ENCODE data around the gene OTOG.

The OTOG gene

GRCh38 chr11:17543041-17543440 is 4.0 kb upstream of the OTOG start:
- DNase-seq: no peak

- DNase-seq: no peak
These were observed 3.4 kb upstream of the OTOG start for GRCh38 chr11:17543574-17544180.

DNA sequence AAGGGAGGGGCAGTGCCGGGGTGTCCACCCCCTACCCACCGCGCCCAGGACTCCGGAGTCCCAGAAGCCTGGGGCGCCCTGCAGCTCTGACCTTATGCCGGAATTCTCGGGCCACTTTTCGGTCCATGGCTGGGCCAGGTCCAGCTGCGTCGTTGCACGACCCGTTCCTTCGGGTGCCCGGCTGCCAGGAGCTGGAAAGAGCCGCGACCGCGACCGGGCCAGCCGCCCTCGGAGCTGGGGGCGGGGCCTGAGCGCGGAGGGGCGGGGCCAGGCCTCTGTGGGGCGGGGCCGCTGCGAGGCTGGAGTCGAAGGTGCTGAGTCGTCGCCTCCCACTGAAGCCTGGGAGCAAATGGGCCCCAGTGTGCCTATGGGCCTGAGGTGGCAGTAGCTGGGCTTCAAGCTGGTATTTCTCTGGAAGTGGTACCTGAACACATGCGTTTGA is 2.9 kb upstream of the OTOG start, which contains the start of gene USH1C:
USH1C (minus strand) TSS at position 236 of the 442 bp plus-strand sequence; CDS start at position 127, 109 bp downstream.
- no peak for DNase-seq

- DNase-seq: no peak
These were observed 819 bp upstream of the OTOG start for GRCh38 chr11:17546240-17546639.

DNA sequence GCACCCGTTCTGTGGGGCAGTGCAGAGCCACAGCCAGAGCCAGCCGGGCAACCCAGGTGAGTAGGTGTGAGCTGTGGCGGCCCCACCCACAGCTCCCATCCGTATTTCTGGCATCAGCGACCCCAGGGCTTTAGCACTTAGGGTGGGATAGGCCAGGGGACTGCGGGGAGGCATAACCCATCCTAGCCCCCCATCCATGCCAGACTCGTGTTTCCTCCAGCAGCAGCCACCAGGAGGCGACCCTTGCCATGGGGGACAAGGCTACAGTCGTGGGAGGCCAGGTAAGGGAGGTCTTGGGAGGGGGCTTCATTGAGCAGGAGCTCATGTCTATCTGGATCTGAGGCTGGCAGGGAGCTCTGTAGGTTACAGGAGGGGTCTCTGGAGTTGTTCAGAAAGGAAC is 873 bp downstream of the OTOG start:
- no peak for DNase-seq

GRCh38 chr11:17548444-17548843 is 1.4 kb downstream of the OTOG start:
- DNase-seq: no peak

- DNase-seq: no peak
These were observed 3.6 kb downstream of the OTOG start for GRCh38 chr11:17550450-17551346.

DNA sequence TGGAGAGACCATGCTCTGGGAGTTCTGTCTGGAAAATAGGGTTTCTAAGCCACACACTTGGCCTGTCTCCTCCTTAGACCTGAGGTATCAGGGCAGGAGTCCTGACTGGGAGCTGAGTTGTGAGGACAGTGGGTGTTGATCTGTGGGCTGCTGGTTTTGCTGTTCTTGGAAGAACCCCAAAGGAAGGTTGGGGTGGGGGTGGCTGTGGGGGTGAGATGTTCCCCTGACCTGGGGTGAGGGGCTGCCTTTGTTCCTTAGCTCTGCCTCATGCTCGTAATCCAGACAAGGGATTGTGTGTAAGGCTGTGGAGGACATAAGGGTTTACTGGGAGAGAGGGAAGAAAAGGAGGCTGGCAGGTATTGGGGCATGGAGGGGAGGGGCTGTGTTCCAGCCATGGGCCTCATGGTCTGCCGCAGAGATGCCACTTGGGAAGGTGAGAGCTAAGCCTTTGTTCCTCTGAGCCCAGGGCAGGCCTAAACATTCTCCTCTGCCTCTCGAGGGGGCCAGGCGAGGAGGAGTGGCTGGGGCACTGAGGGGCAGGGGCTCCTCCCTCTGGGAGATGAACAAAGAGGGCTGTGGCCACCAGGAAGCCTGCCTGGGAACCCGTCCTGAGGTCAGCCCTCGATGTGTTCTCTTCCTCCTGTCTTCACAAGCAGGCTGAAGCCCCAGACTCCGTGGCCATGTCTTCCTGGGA is 4.4 kb downstream of the OTOG start:
- no peak for DNase-seq

DNA sequence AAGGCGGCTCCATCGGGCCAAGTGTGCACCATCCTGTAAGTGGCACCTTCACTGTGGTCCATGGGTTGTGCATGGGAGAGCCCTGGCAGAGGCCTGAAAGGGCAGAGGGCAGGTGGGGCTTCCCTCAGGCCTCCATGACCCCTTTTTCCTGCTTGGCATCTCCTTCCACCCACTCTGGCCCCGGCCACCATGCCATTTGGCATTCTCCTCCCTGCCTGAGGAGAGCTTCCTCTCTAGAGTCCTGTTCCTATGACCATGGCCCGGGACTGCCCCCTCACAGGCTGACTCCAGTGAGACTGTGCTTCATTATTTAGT is 4.9 kb downstream of the OTOG start:
- no peak for DNase-seq

DNA sequence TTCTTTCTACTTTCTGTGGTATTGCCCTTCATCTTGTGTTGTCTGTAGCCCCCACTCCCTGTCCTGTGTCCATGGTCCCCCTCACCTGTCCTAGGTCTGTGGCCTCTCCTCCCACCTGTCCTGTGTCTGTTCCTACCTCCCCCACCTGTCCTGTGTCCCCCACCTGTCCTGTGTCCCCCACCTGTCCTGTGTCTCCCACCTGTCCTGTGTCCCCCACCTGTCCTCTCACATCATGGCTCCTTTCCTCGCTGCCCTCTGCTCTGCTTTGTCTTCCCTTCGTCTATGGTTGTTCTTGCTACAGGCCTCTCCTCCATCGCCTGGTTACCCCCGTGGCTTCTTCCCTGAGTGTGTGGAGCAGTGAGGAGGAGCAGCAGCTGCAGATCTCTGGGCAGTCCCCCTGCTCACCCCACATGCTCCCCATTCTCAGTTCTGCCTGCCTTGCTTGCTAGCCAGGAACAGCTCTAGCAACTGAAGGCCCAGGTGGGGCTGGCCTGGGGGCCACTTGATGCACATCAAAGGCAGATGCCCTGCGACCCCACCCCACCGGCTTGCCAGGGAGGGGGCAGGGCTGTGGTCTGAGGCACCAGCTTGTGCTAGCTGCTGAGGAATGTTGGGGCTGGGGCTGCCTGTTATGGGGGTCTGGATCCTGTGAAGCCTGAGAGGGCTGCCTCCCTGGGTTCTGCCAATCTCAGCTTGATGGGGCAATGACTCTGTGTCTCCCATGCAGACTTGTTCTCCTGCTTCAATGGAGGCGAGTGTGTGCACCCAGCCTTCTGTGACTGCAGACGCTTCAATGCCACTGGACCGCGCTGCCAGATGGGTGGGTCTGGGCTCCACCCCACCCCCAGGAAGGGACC is 5.6 kb downstream of the OTOG start:
- no peak for DNase-seq

GRCh38 chr11:17553249-17553546 is 6.1 kb downstream of the OTOG start:
- no peak for DNase-seq

DNA sequence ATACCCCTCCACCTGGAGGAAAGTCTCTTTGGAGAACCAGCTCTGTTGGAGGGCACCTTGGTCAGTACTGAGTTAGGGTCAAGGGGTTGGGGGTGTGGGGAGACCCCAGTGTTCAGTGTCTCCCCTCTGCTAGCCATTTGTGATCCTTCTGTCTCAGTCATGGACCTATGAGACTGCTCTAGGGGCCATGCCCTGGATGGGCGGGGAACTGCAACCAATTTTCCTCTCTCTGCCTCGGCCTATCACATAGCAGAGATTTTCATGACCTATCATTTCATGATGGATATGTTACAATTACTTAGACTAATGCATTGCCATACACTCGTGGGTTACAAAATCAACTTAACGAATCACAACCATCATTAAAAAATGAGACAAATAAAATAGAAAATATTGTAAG is 7.4 kb downstream of the OTOG start:
- DNase-seq: no peak

DNA sequence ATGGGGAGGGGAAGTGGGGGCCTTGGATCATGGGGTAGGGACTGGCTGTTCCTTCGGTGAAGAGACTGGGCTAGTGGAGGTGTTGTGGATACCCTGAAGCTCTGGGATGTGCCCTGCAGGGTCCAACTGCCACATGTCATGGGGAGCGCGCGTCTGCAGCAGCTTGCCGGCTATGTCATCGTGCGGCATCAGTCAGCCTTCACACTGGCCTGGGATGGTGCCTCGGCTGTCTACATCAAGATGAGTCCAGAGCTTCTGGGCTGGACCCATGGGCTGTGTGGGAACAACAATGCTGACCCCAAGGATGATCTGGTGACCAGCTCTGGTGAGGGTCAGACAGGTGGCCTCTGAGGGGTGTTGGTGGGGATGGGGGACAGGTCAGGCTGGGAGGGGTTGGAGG is 9.9 kb downstream of the OTOG start:
- no peak for DNase-seq

- DNase-seq: no peak
These were observed 11.1 kb downstream of the OTOG start for GRCh38 chr11:17558025-17558780.

DNA sequence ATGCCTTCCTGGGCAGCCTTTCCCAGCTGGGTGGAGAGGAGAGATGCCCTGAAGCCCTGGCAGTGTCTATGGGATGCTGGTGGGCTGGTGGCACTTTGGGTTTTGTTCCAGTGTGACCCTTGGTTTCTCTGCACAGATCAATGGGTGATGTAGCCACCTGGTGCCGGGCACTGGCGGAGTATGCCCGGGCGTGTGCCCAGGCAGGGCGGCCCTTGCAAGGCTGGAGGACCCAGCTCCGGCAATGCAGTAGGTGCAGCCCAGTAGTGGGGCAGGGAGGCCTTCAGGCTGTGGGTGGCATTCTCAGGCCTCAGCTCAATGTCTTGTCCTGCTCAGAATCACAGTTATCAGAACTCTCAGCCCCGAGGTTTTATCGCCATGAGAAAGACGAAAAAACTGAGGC is 11.9 kb downstream of the OTOG start:
- no peak for DNase-seq

- DNase-seq: no peak
These were observed 12.5 kb downstream of the OTOG start for GRCh38 chr11:17559341-17560087.

DNA sequence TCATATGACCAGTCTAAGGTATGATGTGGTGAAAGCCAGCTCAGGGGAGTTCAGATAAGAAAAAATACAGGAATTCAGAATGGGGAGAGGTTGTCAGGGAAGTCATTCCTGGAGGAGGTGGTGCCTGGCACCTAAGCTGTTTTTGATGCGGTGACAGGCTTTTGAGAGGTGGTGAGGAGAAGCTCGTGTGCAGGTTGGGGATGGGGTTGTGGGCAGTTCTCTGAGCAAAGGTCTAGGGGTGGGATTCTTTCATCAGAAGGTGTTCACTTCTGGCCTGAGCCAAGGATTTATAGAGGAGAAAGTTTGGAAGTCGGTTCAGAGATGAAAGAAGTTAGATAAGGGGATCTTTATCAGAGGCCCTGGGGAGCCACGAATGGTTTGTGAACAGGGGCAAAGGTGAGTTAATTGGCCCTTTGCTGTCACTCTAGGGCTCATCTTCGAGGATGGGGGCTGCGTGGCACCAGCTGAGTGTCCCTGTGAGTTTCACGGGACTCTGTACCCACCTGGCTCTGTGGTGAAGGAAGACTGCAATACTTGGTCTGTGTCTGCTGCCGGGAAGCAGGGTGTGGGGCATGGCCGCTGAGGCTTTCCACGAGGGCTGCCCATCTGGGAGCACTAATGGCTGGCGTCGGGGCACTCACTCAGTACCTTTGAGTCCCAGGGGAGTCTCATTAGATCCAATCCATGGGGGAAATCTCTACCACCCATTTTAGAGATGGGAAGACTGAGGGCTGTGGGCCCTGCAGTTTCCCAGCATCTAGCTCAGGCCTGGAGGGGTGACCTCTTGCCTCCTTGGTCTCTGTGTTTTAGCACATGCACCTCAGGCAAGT is 13.4 kb downstream of the OTOG start:
- DNase-seq: no peak

DNA sequence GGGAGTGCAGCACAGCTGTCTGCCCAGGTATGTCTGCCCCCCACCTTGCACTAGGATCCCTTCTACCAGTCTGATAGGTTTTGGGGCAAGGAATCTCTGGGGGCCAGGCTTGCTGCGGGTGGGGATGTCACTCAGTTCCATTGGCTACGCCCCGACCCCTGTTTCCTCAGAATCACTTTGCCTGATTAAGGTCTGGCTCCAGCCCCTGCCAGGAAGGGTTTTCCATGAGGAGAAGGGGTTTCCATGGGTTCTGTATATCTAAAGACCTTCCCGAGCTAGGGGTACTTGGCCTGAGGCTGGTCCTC is 14.0 kb downstream of the OTOG start:
- DNase-seq: no peak

DNA sequence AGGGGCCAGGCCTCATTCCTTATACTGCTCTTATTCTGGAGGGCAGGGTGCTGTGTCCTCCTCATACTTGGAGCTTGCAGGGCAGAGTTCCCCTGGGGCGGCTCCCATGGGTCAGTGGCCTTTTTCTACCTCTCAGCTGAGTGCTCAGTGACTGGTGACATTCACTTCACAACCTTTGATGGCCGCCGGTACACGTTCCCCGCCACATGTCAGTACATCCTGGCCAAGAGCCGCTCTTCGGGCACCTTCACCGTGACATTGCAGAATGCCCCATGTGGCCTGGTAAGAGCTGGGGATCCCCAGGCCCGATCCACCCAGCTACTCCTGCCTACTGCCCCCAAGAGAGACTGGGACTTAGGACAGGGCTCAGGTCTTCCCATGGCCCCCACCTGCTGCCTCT is 14.5 kb downstream of the OTOG start:
- DNase-seq: no peak

- no peak for DNase-seq
These were observed 16.2 kb downstream of the OTOG start for GRCh38 chr11:17563231-17563646.

All from stimulated activated naive CD4-positive, alpha-beta T cell treated with Interleukin-2 at 50 U/mL for 16 hours (primary cell).